Activated naive CD4-positive, alpha-beta T cell treated with anti-CD3 and anti-CD28 coated beads for 36 hours (primary cell): ENCODE data around the gene KIT. TPM values are rescaled to one million over a fixed set of nuclear protein-coding genes. Genes with fewer than 3 reads are reported as not detected.

Source experiments
- CTCF ChIA-PET: fragments of 350-600 bp; sonication (Branson Sonifier 250); formaldehyde crosslinking; loops from one replicate; lab custom pipeline; 2021; ENCODE audit warnings: antibody characterized with exemption; lab: Charles Lee
- DNase-seq: peaks from one replicate; pipeline ENCODE4 v3.0.0-alpha.2; 2020
- H3K27ac Mint-ChIP-seq: one replicate; pipeline ENCODE4 v1.8.0; 2021; ENCODE audit warnings: mild to moderate bottlenecking, mixed read lengths
- H3K27me3 Mint-ChIP-seq: one replicate; pipeline ENCODE4 v1.8.0; 2021; ENCODE audit warnings: low read depth, mixed read lengths
- H3K36me3 Mint-ChIP-seq: one replicate; pipeline ENCODE4 v1.8.0; 2021; ENCODE audit warnings: low read depth, mixed read lengths
- H3K4me1 Mint-ChIP-seq: one replicate; pipeline ENCODE4 v1.8.0; 2021; ENCODE audit warnings: low read depth, mixed read lengths
- H3K4me3 Mint-ChIP-seq: one replicate; pipeline ENCODE4 v1.8.0; 2021; ENCODE audit warnings: mild to moderate bottlenecking, moderate library complexity, mixed read lengths
- H3K9me3 Mint-ChIP-seq: one replicate; pipeline ENCODE4 v1.8.0; 2021; ENCODE audit warnings: mixed read lengths
- intact Hi-C: fragments of 100-400 bp; cut with micrococcal nuclease; formaldehyde crosslinking; loops from one replicate; pipeline ENCODE4 v1.15.1; 2023
- total RNA-seq, 2 experiments: library from RNA; stranded (reverse); gene quantifications; one replicate each; pipeline ENCODE4 v1.2.3, GENCODE V29; 2021

KIT gene
- total RNA-seq, 2 experiments from 2014 or later = not detected

DNA sequence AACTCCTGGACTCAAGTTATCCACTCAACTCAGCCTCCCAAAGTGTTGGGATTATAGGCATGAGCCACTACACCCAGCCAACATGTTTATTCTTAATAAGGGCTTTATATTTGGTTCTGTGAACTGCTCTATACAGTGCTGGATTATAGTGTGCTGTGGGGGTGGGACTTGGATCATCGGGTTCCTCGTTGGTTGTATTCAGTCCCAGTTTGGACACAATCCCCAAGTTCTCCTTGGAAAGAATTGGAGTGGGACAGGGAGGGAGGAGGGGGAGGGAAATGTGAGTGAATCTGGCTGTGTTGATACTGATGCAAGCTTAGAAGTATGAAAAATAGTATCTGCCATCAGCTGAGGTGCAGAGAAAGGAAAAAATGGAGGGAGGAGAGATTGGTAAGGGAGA, 121.3 kb downstream of the KIT start:
- CTCF ChIA-PET = no interaction called here
- no peak for DNase-seq
- H3K4me3 Mint-ChIP-seq = no peak overlapping the region
- intact Hi-C loops = no loop called here
- H3K27ac Mint-ChIP-seq = no peak overlapping the region
- H3K36me3 Mint-ChIP-seq = no peaks in the 10 kb centered on the region
- peaks cover 9% of the 10 kb centered on the region for H3K4me1 Mint-ChIP-seq
- H3K9me3 Mint-ChIP-seq = no peaks in the 10 kb centered on the region
- H3K27me3 Mint-ChIP-seq = no peaks in the 10 kb centered on the region

DNA sequence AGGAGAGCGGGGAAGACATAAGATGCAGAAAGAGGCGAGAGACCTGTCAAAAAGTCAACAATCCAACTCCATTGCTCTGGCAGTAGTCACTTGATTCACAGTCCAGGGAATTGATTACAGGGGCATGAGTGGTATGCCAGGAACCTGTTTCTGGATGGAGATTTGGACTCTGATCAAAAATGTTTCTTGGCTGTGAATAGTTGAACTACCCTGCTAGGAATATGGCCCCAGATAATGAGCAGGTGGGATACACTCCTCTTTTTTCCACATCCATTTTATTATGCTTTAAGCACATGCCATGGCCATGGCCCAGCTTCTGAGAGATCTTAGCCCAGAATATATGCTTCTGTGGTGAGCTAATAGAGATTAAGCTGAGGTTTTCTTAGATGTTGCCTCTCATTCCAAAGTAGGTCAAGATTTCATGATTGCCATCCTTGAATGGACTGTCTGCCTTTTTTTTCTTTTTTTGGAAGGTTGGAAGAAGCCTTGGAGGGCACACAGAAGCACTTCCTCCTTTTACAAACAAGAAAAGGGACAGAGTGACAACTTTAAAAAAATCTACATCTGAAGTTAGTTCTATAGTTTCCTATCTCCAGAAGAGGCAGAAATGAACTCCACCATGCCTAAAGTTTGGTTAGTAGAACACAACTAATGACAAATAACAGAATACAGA, 121.9 kb downstream of the KIT start:
- intact Hi-C loops = no loop called here
- H3K4me3 Mint-ChIP-seq = no peak overlapping the region
- H3K27me3 Mint-ChIP-seq = no peaks in the 10 kb centered on the region
- no peak overlapping the region for H3K27ac Mint-ChIP-seq
- DNase-seq = no peak
- no peaks in the 10 kb centered on the region for H3K9me3 Mint-ChIP-seq
- CTCF ChIA-PET = no interaction called here
- H3K4me1 Mint-ChIP-seq = peaks cover 9% of the 10 kb centered on the region
- H3K36me3 Mint-ChIP-seq = no peaks in the 10 kb centered on the region

- DNase-seq = no peak
- Mint-ChIP-seq H3K4me3 (no peak overlapping the region), H3K9me3 (no peaks in the 10 kb centered on the region), H3K27ac (no peak overlapping the region), H3K4me1 (peaks cover 9% of the 10 kb centered on the region), H3K36me3 (no peaks in the 10 kb centered on the region), H3K27me3 (no peaks in the 10 kb centered on the region)
- CTCF ChIA-PET = no interaction called here
- intact Hi-C loops = no loop called here
Measured at GRCh38 chr4:54780149-54780495, 122.4 kb downstream of the KIT start.

DNA sequence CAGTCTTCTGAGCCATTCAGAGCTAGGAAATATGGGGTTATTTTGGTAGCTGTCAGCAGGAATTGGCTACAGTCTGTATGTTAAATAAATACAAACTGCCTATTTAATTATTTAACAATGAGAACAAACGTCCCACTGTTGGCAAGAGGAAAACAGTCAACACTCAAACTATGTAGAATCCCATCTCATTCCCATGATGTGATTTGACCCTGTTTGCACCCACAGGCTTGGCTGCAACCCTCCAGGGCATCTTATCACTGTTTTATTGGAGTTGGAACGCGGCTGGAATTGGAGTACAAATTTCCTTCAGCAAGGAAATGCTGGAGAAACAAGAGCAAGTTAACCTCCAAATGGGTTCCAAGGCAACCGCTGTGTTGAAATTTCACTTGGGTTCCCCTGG, 124.0 kb downstream of the KIT start:
- Mint-ChIP-seq H3K9me3 (no peaks in the 10 kb centered on the region), H3K36me3 (no peaks in the 10 kb centered on the region), H3K4me3 (no peak overlapping the region), H3K27ac (no peak overlapping the region), H3K27me3 (no peaks in the 10 kb centered on the region), H3K4me1 (peaks cover 9% of the 10 kb centered on the region)
- CTCF ChIA-PET = no interaction called here
- intact Hi-C loops = no loop called here
- no peak for DNase-seq

- no peaks in the 10 kb centered on the region for H3K27me3 Mint-ChIP-seq
- CTCF ChIA-PET = interaction anchor here (0.6 to 0.7 kb wide), 2 partner anchors 35 to 529 kb away, joined by 3 read pairs; no protein-coding TSS in a partner anchor
- no peak for DNase-seq
- no peaks in the 10 kb centered on the region for H3K36me3 Mint-ChIP-seq
- no peaks in the 10 kb centered on the region for H3K9me3 Mint-ChIP-seq
- H3K4me3 Mint-ChIP-seq = no peak overlapping the region
- intact Hi-C loops = no loop called here
- H3K27ac Mint-ChIP-seq = no peak overlapping the region
- H3K4me1 Mint-ChIP-seq = peaks cover 9% of the 10 kb centered on the region
Measured at GRCh38 chr4:54783402-54784110, 125.8 kb downstream of the KIT start.

- no peaks in the 10 kb centered on the region for H3K9me3 Mint-ChIP-seq
- CTCF ChIA-PET = interaction anchor here (0.7 kb wide), 1 partner anchor 34 kb away, joined by 3 read pairs; no protein-coding TSS in a partner anchor
- H3K4me3 Mint-ChIP-seq = no peak overlapping the region
- no peak for DNase-seq
- peaks cover 9% of the 10 kb centered on the region for H3K4me1 Mint-ChIP-seq
- no peaks in the 10 kb centered on the region for H3K36me3 Mint-ChIP-seq
- no peak overlapping the region for H3K27ac Mint-ChIP-seq
- H3K27me3 Mint-ChIP-seq = no peaks in the 10 kb centered on the region
- intact Hi-C loops = no loop called here
Measured at GRCh38 chr4:54784161-54784671, 126.5 kb downstream of the KIT start.
